Mesenteric fat pad (tissue), 1 donor: ENCODE data around the gene PTGS1. TPM values are rescaled to one million over a fixed set of nuclear protein-coding genes. Genes with fewer than 3 reads are reported as not detected.

Experiments used
- total RNA-seq: library from RNA; stranded (reverse); fragmentation: NEBNext Ultra II Directional; extraction: Animal tissue kit (Norgen Biotek cat#: 25700); gene quantifications from one replicate; pipeline ENCODE4 v1.2.1, GENCODE V29; 2021
- donor health status: DM: yes; HTN: yes; CAD: no.

The PTGS1 gene
- total RNA-seq, 1 donor from 2014 or later: 16.5 TPM

Other genes starting within 250 kb of the PTGS1 start
- 47.5 TPM for gene NDUFA8, start 211.2 kb upstream of the PTGS1 start, total RNA-seq
- not detected for gene MORN5, start 211.1 kb upstream of the PTGS1 start, total RNA-seq
- 20.9 TPM for gene LHX6, start 142.1 kb upstream of the PTGS1 start, total RNA-seq
- 18.8 TPM for gene RBM18, start 106.2 kb upstream of the PTGS1 start, total RNA-seq
- 41.8 TPM for gene MRRF, start 106.1 kb upstream of the PTGS1 start, total RNA-seq
- not detected for gene OR1J1, start 106.9 kb downstream of the PTGS1 start, total RNA-seq
- not detected for gene OR1J2, start 139.8 kb downstream of the PTGS1 start, total RNA-seq
- not detected for gene OR1J4, start 148.1 kb downstream of the PTGS1 start, total RNA-seq
- gene OR1N1, start 156.3 kb downstream of the PTGS1 start, total RNA-seq: not detected
- gene OR1N2, start 182.1 kb downstream of the PTGS1 start, total RNA-seq: not detected
- not detected for gene OR1L8, start 212.4 kb downstream of the PTGS1 start, total RNA-seq
- not detected for gene OR1Q1, start 243.7 kb downstream of the PTGS1 start, total RNA-seq